D721Med (cell line): Measurements from ENCODE around the gene PLEKHB2.

Experiments used
- DNase-seq: peaks from one replicate; pipeline ENCODE4 v3.0.0; 2011; ENCODE audit warnings: low spot score; ENCODE audit not compliant: insufficient read length
- FAIRE-seq: peaks from 2 replicates; lab custom pipeline; 2011; peaks lifted over from hg19 to GRCh38; lab: Jason Lieb, UNC
- TF ChIP-seq, protein P1 (sequence below): IDR thresholded peaks from 2 replicates; pipeline ENCODE4 v1.5.1; 2012; ENCODE audit warnings: mild to moderate bottlenecking, control low read depth; ENCODE audit not compliant: insufficient read depth; ENCODE audit errors: missing control alignments

The PLEKHB2 gene

DNA sequence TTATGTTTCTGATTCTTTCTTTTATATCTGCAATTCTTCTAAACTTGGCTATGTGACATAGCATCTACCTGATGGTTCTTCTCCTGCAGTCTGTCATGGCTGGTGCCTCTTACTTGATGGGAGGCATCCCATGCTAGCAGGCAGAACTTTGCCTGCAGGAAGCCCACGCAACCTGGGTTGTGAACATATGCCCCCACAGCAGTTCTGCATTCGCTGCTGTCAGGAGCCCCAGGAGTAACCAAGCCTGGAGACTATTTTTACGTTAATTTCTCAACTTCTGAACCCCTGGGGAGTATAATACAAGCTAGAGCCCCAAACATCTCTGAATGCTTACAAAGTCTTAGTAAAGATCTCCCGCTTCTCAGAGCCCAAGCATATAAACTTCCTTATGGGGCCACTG, 23.9 kb upstream of the PLEKHB2 start:
- no peak for DNase-seq
- no peak for FAIRE-seq
- TF ChIP-seq, protein P1, sequence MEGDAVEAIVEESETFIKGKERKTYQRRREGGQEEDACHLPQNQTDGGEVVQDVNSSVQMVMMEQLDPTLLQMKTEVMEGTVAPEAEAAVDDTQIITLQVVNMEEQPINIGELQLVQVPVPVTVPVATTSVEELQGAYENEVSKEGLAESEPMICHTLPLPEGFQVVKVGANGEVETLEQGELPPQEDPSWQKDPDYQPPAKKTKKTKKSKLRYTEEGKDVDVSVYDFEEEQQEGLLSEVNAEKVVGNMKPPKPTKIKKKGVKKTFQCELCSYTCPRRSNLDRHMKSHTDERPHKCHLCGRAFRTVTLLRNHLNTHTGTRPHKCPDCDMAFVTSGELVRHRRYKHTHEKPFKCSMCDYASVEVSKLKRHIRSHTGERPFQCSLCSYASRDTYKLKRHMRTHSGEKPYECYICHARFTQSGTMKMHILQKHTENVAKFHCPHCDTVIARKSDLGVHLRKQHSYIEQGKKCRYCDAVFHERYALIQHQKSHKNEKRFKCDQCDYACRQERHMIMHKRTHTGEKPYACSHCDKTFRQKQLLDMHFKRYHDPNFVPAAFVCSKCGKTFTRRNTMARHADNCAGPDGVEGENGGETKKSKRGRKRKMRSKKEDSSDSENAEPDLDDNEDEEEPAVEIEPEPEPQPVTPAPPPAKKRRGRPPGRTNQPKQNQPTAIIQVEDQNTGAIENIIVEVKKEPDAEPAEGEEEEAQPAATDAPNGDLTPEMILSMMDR: no peak

DNA sequence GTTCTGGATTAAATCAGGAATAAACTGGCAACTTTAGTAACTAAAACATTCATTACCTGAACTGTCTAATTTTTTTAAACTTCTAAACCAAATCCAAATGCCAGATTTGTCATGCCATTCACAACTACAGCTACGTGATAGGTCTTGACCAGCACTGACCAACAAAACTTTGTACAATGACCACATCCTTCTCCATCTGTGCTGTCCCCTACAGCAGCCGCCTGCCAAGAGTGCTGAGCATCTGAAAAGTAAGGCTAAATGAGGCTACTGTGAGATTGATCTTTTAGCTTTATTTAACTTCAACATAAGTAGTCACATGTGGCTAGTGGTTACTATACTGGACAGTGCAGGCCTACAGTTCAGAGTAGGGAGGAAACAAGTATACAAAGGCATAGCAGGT, 19.5 kb upstream of the PLEKHB2 start:
- DNase-seq (no peak), FAIRE-seq (no peak)
- TF ChIP-seq, protein P1: no peak

DNA sequence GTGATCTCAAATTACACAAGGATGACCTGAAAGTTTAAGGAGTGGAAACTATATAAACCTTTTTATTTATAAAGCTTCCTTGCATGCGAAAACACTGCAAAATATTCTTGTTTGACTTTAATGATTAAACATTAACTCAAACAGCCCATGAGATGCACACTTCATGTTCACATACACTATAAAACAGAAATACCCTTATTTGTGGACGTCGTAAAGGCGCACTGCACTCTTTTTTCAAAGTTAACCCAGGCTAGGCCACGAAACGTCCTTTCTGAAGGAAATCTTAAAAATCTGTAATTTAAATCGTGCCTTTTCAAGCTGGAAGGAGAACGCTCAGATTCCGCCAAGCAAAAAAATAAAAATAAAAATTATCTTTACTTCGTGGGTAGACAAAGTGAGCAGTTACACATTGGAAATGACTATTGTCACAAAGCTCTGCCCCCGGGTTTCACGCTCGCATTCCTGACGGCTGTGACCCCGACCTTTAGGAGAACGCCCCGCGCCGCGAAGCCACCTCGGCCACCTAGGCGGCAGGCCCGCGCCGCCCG, 12.6 kb upstream of the PLEKHB2 start:
- no peak for FAIRE-seq
- DNase-seq: no peak
- TF ChIP-seq, protein P1: no peak

DNA sequence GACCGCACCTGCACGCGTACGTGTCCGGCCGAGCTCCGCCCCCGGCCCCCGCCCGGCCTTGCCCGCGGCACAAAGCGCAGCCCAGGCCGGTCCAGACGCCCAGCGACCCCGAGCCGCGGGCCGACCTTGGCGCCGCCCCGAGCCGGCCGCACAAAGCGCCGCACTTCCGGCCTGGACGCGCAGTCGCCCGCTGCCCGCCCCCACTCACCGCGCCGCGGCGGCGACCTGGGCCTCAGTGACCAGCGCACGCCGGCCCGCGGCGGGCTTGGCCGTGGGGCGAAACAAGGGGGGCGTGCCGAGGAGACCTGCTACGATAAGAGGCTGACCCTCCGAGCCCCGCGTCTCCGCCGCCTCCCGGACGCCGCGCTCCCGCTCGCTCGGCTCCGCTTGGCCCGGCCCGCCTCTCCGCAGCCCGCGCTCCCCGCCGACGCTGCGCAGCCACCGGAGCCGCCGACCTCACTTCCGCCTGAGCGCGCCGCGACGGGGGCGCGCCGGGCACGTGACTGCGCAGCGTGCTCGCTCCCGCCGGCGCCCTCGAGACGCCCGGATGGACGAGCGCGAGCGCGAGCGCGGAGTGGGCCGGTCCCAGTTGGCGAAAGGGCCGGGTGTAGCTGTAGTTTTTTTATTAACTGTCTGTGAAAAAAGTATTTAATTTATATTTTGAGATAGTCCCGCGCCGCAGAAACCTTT, 12.0 kb upstream of the PLEKHB2 start, which contains the start of gene FAM168B:
FAM168B (minus strand) TSS at position 455 of the 690 bp plus-strand sequence. CDS start 10,814 bp downstream, outside the sequence.
- TF ChIP-seq, protein P1: no peak
- DNase-seq (peak; percentile 70), FAIRE-seq (no peak)

DNA sequence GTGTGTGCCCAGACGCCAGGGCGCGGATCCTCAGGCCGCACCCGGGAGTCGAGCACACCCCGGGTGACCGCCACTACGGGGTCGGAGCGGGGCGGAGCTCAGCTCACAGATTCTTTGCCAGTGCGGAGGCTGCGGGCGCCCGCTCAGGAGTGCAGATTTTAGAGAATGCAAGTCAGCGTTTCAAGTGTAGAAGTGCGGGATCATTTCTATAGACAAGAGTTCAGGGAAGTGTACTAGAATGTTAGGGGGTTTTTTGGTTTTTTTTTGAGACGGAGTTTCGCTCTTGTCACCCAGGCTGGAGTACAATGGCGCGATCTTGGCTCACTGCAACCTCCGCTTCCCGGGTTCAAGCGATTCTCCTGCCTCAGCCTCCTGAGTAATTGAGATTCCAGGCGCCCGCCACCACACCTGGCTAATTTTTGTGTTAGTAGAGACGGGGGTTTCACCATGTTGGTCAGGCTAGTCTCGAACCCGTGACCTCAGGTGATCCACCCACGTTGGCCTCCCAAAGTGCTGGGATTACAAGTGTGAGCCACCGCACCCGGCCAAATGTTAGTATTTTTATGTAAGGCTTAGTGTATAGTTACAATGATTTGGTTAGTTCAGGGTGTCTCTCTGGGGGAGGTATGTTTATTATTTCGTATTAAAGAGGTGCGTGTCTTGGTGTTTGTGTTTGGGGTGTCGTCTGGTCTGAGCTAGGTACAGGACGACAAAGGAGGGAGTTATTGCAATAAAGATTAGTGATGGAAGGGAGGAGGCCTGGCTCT, 11.3 kb upstream of the PLEKHB2 start:
- DNase-seq (no peak), FAIRE-seq (no peak)
- TF ChIP-seq, protein P1: no peak

DNA sequence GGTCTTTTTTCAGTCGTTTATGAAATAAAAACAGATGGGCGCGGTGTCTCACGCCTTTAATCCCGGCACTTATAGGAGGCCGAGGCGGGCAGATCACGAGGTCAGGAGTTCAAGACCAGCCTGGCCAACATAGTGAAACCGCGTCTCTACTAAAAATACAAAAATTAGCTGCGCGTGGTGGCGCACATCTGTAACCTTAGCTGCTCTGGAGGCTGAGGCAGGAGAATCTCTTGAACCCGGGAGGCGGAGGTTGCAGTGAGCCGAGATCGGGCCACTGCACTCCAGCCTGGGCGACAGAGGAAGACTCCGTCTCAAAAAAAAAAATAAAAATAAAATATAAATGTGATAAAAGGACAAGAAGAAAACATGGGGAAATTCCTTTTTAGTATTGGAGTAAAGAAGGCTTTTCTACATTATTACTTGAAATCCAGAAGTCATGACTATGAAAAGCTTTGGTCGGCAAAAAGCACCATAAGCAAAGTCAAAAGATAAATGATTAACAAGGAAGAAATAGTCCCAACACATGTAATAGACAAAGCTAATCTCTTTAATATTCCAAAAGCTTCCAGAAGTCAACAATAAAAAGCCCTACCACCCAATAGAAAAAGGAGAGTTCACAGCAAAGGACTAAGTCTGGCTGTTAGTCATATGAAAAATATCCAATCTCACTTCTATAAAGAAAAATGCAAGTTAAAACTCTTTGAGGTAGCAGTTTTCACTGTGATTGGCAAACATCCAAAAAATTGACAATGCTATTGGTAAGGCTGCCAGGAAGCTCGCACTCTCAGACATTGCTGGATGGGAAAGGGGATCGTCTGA, 10.5 kb upstream of the PLEKHB2 start:
- no peak for FAIRE-seq
- no peak for DNase-seq

More for the DNA sequence above, 10.5 kb upstream of the PLEKHB2 start:
- TF ChIP-seq, protein P1: no peak
